Adrenal gland (tissue), 5 donors: Measurements from ENCODE around the gene ZNF563.

ENCODE experiments used
- CTCF ChIP-seq, 6 experiments: fragments of 450-650 bp in 4 of 6; fragments of 200-600 bp in 2 of 6; sonication (generic) in 1 of 6; IDR thresholded peaks; 1 replicate in 5 of 6; 2 replicates in 1 of 6; pipeline versions ENCODE4 v1.5.1 to v1.8.0; 2016 to 2021; ENCODE audit warnings: antibody characterized with exemption in 6 of 6, mild to moderate bottlenecking in 2 of 6, moderate library complexity in 1 of 6
- POLR2A ChIP-seq, 2 donors: fragments of 450-650 bp; IDR thresholded peaks; one replicate each; pipeline ENCODE4 v1.6.1; 2017; ENCODE audit warnings: antibody characterized with exemption in 2 of 2, mild to moderate bottlenecking in 2 of 2, moderate library complexity in 1 of 2
- donor health status: DM: no; HTN: no; CAD: no.

GRCh38 chr19:12278713-12279112, 54.7 kb downstream of the ZNF563 start:
- TF ChIP-seq CTCF (IDR thresholded peaks at IDR 0.05) (no peak), POLR2A (IDR thresholded peaks at IDR 0.05) (no peak)
